Activated CD4-positive, CD25-positive, alpha-beta regulatory T cell (primary cell): ENCODE measurements around the gene EDIL3.
"Not testable (repeated sequence)": the region's sequence is repeated elsewhere in the genome, so short reads cannot be mapped to it uniquely, and the experiment has no call there.

Experiments
- DNase-seq, 4 experiments: peaks; one replicate each; lab custom pipeline; 2025; lab: John Stamatoyannopoulos, UW

The EDIL3 gene

GRCh38 chr5:84063041-84063440, 321.6 kb downstream of the EDIL3 start:
- DNase-seq = no peak

- no peak for DNase-seq
These were observed 325.0 kb downstream of the EDIL3 start for GRCh38 chr5:84059672-84060071.

- no peak for DNase-seq
These were observed 326.1 kb downstream of the EDIL3 start for GRCh38 chr5:84058561-84058960.

GRCh38 chr5:84057211-84057610, 327.5 kb downstream of the EDIL3 start:
- no peak for DNase-seq

GRCh38 chr5:84045964-84046363, 338.7 kb downstream of the EDIL3 start:
- no peak for DNase-seq

GRCh38 chr5:84036842-84037241, 347.8 kb downstream of the EDIL3 start:
- no peak for DNase-seq

- DNase-seq = no peak
These were observed 352.4 kb downstream of the EDIL3 start for GRCh38 chr5:84032324-84032723.

GRCh38 chr5:84028093-84028492, 356.6 kb downstream of the EDIL3 start:
- no peak for DNase-seq

GRCh38 chr5:84018521-84018920, 366.2 kb downstream of the EDIL3 start:
- not testable (repeated sequence) for DNase-seq

GRCh38 chr5:84017523-84018172, 367.0 kb downstream of the EDIL3 start:
- no peak for DNase-seq

GRCh38 chr5:84016085-84016484, 368.6 kb downstream of the EDIL3 start:
- DNase-seq = no peak

GRCh38 chr5:84014966-84015365, 369.7 kb downstream of the EDIL3 start:
- no peak for DNase-seq

- DNase-seq = no peak
These were observed 390.9 kb downstream of the EDIL3 start for GRCh38 chr5:83993803-83994202.

GRCh38 chr5:83991566-83992224, 393.0 kb downstream of the EDIL3 start:
- no peak for DNase-seq

GRCh38 chr5:83988293-83988685, 396.4 kb downstream of the EDIL3 start:
- DNase-seq = no peak

GRCh38 chr5:83987513-83988292, 397.0 kb downstream of the EDIL3 start:
- no peak for DNase-seq

- DNase-seq = no peak
These were observed 400.8 kb downstream of the EDIL3 start for GRCh38 chr5:83983852-83984251.

GRCh38 chr5:83973925-83974815, 410.5 kb downstream of the EDIL3 start:
- no peak for DNase-seq

GRCh38 chr5:83972909-83973308, 411.8 kb downstream of the EDIL3 start:
- DNase-seq = no peak

GRCh38 chr5:83972236-83972635, 412.4 kb downstream of the EDIL3 start:
- DNase-seq = no peak

GRCh38 chr5:83967417-83967816, 417.3 kb downstream of the EDIL3 start:
- no peak for DNase-seq

GRCh38 chr5:83965441-83965840, 419.2 kb downstream of the EDIL3 start:
- no peak for DNase-seq
